Caki2 (cell line): ENCODE results near the gene FLNB. TPM values are rescaled to one million over a fixed set of nuclear protein-coding genes. Genes with fewer than 3 reads are reported as not detected.
"Not testable (repeated sequence)": the region's sequence is repeated elsewhere in the genome, so short reads cannot be mapped to it uniquely, and the experiment has no call there.

ENCODE experiments used
- DNase-seq: peaks from one replicate; pipeline ENCODE4 v3.0.0-alpha.2; 2015; ENCODE audit warnings: low read depth
- in situ Hi-C: cut with HindIII; loops from 2 replicates; pipeline ENCODE4 v1.10.0; 2016; ENCODE audit warnings: low sequenced_read_pairs, low pct_unique_long_range_greater_than_20kb, mixed read lengths
- total RNA-seq: library from RNA; depleted of rRNA; stranded (reverse); fragments of >200 nt; shearing (Covaris generic); gene quantifications from 2 replicates; pipeline ENCODE4 v1.2.3, GENCODE V29; 2014; ENCODE audit warnings: low replicate concordance

FLNB gene
- total RNA-seq, 1 experiment from 2014 or later, result 197 TPM

DNA sequence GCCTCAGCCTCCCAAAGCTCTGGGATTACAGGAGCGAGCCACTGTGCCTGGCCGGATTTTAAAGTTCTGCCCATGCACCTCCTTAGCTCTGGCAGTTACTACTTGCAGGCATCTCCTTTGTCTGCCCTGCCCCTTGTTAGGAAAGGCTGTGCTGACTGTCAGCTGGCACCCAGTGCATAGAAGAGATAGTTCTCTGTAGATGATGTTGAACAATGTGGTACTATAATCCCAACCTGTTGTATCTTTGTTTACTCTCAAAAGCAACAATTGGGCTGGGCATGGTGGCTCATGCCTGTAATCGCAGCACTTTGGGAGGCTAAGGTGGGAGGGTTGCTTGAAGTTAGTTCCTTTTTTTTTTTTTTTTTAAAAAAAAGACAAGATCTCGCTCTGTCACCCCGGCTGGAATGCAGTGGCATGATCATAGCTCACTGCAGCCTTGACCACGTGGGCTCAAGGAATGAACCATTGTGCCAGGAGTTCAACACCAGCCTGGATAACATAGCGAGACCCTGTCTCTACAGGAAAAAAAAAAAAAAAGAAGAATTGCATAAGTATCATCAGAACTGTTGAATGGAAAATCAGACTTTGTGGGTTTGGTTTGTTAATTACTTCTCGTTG is 30.6 kb downstream of the FLNB start:
- peak; percentile 30 for DNase-seq
- in situ Hi-C loops, result no loop called here

DNA sequence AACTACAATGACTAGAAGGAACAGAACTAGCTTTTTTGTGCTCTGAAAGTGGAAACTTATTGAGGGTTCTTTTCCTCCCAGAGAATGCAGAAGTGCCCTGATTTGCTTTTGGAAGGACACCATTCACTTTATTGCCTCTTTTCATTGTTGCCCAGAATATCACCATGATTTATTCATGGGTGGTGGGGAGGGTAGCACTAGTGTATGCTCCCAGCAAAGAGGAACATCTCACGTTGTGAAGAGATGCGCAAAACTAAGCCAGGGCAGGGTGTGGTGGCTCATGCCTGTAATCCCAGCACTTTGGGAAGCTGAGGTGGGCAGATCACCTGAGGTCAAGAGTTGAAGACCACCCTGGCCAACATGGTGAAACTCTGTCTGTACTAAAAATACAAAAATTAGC is 31.4 kb downstream of the FLNB start:
- in situ Hi-C loops, result no loop called here

DNA sequence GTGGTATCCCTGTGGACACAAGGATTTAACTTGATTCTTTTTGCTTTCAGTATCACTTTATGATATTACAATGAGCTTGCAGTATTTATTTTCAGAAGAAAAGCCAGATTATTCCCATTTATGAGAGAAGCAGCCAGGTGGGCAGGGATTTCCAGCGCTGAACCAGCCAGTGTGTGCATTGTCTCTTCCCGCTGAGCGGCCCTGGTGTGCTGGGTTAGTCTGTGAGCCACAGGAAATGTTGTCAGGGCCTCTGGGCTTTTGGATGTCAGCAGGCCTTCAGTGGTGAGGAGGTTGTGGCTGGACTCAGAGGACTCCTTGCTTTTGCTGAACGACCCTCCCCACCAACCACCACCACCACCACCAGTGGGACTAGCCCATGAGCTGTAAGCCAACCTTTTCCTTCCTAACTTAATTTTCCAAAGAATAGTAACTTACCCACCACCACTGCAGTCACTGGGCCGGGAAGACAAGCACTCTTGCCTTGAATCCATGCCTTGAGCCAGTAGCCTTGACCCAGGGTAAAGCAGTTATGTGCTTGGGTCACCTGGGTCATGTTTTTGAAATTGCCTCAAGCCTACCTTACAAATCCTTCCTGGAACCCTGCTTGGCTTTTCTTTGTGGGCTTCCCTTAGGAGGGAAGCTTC is 33.1 kb downstream of the FLNB start:
- in situ Hi-C loops, result no loop called here
- no peak for DNase-seq

More for the DNA sequence above, 31.4 kb downstream of the FLNB start:
- DNase-seq, result no peak

- DNase-seq, result peak; percentile 53
- in situ Hi-C loops, result no loop called here
Measured at GRCh38 chr3:58041826-58042324, 33.7 kb downstream of the FLNB start.

GRCh38 chr3:58042947-58043707 is 34.9 kb downstream of the FLNB start:
- in situ Hi-C loops, result no loop called here
- no peak for DNase-seq

GRCh38 chr3:58043933-58044332 is 35.7 kb downstream of the FLNB start:
- in situ Hi-C loops, result no loop called here
- no peak for DNase-seq

DNA sequence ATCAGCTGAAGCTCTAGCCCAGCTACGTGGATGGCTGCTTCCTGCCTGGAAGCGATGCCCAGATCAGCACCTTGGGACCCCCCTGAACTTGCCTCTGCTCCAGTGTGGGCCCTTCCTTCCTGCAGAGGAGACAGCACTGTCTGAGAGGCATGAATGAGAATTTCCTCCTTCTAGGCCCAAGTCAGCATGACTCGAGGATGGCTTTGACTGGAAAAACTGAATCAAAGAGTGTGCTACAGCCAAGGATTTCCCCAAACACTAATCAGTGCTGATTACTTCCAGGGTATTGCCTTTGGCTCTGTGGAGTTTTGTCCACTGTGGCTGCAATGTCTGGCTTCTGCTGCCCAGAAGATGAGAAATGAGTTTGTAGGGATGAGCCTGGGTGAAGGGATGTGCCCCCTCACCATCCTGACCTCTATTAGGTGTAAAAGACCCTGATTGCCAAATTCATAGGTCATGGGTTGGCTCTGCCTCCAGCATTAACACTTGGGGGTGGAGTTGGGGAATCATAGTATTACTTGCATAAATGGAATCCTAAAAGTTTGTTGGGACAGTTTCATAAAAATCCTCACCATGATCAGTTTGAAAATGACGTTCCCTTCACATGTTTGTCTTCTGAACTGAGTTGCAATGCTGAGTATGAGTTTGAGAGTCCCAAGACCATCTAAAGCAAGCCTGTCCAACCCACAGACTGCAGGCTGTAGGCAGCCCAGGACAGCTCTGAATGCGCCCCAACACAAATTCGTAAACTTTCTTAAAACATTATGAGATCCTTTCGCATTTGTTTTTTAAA is 36.7 kb downstream of the FLNB start:
- DNase-seq, result no peak
- in situ Hi-C loops, result no loop called here

DNA sequence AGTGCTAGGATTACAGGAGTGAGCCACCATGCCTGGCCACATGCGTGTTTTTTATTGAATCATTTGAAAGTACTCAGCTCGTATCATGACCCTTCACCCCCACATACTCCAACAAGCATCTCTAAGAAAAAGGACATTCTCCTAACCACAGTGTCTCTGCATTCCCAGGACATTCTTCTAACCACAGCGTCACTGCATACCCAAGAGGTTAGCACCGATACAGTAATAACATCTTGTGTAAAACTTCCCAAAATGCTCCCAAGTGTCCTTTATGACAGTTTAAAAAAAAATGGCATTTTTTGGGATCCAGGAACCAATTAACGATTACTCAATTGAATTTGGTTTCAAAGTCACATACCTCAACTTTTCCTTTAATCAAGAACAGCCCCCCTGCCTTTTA is 39.6 kb downstream of the FLNB start:
- in situ Hi-C loops, result no loop called here
- no peak for DNase-seq

DNA sequence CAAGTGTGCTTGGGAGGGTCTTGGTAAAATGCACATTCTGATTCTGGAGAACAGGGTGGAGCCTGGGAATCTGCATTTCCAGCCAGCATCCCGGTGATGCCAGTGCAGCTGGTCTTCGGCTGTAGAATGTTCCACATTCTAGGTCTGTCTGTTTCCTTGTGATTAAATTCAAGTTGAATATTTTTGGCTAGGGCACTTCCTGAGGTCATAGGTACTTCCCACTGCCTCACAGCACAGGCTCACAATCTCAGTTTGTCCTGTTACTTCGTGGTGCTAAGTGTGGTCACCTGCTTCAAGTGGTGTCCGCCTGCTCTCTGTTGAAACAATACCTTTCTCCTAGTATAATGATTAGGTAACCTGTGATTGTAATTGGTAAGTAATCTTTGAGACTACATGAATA is 40.1 kb downstream of the FLNB start:
- no peak for DNase-seq
- in situ Hi-C loops, result no loop called here

DNA sequence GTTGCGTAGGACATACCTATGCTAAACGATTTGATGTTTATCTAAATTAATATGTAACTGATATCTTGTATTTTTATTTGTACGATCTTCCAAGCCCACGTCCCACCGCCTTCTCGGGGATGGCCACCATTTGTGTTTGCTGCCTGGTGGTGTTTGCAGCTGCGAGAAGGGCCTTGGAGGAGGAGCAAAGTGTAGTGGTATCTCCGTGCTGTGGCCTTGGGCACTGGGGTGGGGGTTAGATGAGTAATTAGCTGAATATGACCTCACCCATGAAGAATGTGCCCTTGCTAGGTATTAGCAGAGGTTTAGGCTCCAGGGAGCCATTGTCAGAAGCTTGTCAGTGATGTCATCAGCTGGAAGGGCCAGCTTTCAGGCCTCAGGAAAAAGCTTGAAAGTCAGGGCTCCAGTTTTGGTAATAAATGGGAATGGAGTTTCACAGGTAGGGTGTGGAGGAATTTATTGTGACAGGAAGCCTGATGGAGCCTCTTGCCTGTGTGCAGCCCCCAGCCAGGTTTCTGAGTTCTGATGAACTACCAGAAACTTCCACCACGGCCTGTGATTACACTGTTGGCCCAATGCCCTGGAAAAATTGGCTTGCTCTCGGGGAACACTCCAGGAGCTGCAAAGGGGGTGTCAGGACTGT is 41.0 kb downstream of the FLNB start:
- peak; percentile 92 for DNase-seq
- in situ Hi-C loops, result no loop called here

GRCh38 chr3:58051196-58051595 is 43.0 kb downstream of the FLNB start:
- in situ Hi-C loops, result no loop called here
- DNase-seq, result peak; percentile 46

DNA sequence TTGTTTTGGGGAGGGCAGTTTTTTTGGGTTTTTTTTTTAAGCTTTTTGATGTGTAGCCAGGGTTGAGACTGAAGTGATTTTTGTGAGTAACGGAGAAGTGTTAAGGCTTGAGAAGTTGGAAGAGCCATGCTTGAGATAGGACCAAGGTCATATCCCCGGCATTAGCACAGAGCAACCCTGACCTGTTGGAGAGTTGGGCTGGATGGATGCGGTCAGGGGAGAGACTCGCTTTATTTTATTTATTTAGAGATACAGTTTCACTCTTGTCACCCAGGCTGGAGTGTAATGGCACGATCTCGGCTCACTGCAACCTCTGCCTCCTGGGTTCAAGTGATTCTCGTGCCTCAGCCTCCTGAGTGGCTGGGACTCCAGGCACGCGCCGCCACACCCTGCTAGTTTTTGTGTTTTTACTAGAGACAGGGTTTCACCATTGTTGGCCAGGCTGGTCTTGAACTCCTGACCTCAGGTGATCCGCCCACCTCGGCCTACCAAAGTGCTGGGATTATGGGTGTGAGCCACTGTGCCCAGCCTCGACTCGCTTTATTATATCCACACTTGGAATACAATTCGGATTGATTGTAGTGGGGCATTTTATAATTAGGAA is 43.5 kb downstream of the FLNB start:
- in situ Hi-C loops, result not testable (repeated sequence)
- peak; percentile 59 for DNase-seq

- in situ Hi-C loops, result no loop called here
- DNase-seq, result peak; percentile 91
Measured at GRCh38 chr3:58052373-58053273, 44.4 kb downstream of the FLNB start.

DNA sequence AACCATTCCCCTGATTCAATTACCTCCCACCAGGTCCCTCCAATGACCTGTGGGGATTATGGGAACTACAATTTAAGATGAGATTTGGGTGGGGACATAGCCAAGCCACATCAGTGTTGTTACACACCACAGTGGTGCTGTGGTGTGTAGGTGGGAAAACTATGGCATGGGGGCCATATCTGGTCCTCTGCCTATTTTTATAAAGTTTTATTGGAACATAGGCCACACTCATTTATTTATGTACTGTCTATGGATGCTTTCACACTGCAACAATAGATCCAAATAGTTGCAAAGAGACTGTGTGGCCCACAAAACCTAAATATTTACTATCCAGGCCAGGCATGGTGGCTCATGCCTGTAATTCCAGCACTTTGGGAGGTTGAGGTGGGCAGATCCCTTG is 46.4 kb downstream of the FLNB start:
- in situ Hi-C loops, result no loop called here
- DNase-seq, result no peak

DNA sequence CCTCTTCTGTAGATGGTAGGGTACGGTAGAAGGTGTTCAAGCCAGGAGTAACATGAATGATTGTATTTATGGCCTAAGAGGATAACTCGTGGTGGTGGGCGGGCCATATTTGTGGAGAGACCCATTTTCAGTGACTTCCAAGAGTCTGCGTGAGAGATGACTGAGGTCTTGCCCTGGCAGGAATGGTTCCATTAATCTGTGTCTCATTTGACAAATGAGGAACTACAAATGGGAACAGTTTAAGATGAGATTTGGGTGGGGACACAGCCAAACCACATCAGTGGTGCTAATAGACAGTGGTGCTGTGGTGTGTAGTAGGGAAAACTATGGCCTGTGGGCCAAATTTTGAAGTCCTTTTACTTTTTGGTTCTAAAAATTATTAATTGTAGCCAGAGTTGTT is 47.1 kb downstream of the FLNB start:
- DNase-seq, result no peak
- in situ Hi-C loops, result no loop called here

GRCh38 chr3:58055891-58056290 is 47.7 kb downstream of the FLNB start:
- DNase-seq, in situ Hi-C loops: not testable (repeated sequence)
